Gastroesophageal sphincter (tissue), 4 donors: ENCODE results near the gene FAIM. TPM values are rescaled to one million over a fixed set of nuclear protein-coding genes. Genes with fewer than 3 reads are reported as not detected.

ENCODE experiments used
- ATAC-seq: fragments of 150-250 bp; one replicate; pipeline ENCODE4 v1.9.1; 2016; ENCODE audit warnings: mild to moderate bottlenecking, moderate library complexity
- H3K27ac ChIP-seq, 4 donors: fragments of 200-600 bp; sonication (generic) in 3 of 4; 1 replicate in 3 of 4; 2 replicates in 1 of 4; pipeline ENCODE4 v1.5.1; 2016 to 2019
- H3K27me3 ChIP-seq: fragments of 200-600 bp; sonication (generic); one replicate; pipeline ENCODE4 v1.5.1; 2019
- H3K36me3 ChIP-seq, 2 donors: fragments of 200-600 bp; sonication (generic); one replicate each; pipeline ENCODE4 v1.5.1; 2019; ENCODE audit warnings: control low read depth in 1 of 2
- H3K4me1 ChIP-seq, 3 donors: fragments of 200-600 bp; sonication (generic); 1 replicate in 2 of 3; 2 replicates in 1 of 3; pipeline ENCODE4 v1.5.1; 2016 to 2019; ENCODE audit warnings: control low read depth in 2 of 3
- H3K4me3 ChIP-seq, 2 donors: fragments of 200-600 bp; sonication (generic); one replicate each; pipeline ENCODE4 v1.5.1; 2019; ENCODE audit warnings: mild to moderate bottlenecking in 1 of 2, moderate library complexity in 1 of 2
- H3K9me3 ChIP-seq, 3 donors: fragments of 200-600 bp; sonication (generic); one replicate each; pipeline ENCODE4 v1.5.1; 2017 to 2019; ENCODE audit warnings: control low read depth in 2 of 3
- CTCF ChIP-seq, 4 experiments: fragments of 200-600 bp in 2 of 4; fragments of 450-650 bp in 2 of 4; sonication (generic) in 1 of 4; IDR thresholded peaks; one replicate each; pipeline ENCODE4 v1.5.1; 2017 to 2019; ENCODE audit warnings: antibody characterized with exemption in 4 of 4, mild to moderate bottlenecking in 2 of 4, moderate library complexity in 2 of 4
- EP300 ChIP-seq: sonication (generic); formaldehyde crosslinking; IDR thresholded peaks from one replicate; pipeline ENCODE4 v1.6.1; 2017; ENCODE audit warnings: antibody characterized with exemption, mild to moderate bottlenecking
- POLR2A ChIP-seq, 2 donors: fragments of 450-650 bp; IDR thresholded peaks; one replicate each; pipeline ENCODE4 v1.6.1; 2017; ENCODE audit warnings: antibody characterized with exemption in 2 of 2, mild to moderate bottlenecking in 2 of 2, moderate library complexity in 1 of 2
- POLR2AphosphoS5 ChIP-seq: sonication (generic); formaldehyde crosslinking; IDR thresholded peaks from one replicate; pipeline ENCODE4 v1.6.1; 2017; ENCODE audit warnings: antibody characterized with exemption
- WGBS, 2 donors: methylation state at CpG; one replicate each; pipeline ENCODE4 v1.1.5; 2018; ENCODE audit warnings: low coverage in 1 of 2; 5-methylcytosine and 5-hydroxymethylcytosine counted together
- total RNA-seq, 4 donors: library from RNA; depleted of rRNA; stranded (reverse); fragments of >200 nt; gene quantifications; one replicate each; pipeline ENCODE4 v1.1.0, GENCODE V29; 2016

The FAIM gene
- total RNA-seq, 4 donors from 2014 or later, result 12.6 to 21.3 (median 17.6) TPM

DNA sequence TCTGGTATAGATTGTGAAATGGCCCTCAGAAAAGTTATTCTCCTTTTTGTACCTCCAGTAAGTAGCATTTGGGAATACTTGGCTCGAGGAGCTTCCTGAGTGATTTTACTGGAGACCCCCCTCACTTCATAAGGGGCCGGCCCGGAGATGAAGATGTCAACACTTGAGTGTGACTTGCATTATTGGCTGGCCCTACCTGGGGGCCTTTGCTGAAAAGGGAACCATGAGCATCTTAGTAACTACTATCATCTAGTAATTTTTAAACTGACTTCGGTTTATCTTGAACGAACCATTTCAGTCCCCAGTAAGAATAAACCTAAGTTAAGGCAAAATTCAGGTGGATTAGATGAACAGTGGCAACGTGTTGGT is 1.3 kb downstream of the FAIM start:
- H3K27ac ChIP-seq, result peak overlapping the region; percentile 89 to 93 (median 90)
- H3K4me3 ChIP-seq, result peak overlapping the region; percentile 60 to 61
- no peaks in the 10 kb centered on the region for H3K9me3 ChIP-seq
- no peaks in the 10 kb centered on the region for H3K27me3 ChIP-seq
- TF ChIP-seq EP300 (no peak), POLR2AphosphoS5 (no peak)
- WGBS, 2 donors, result 58 to 89% methylated on average over 3 to 6 of the region's 6 CpGs
- peaks cover 0 to 16% (median 0%) of the 10 kb centered on the region in 3 donors for H3K4me1 ChIP-seq
- H3K36me3 ChIP-seq, result no peaks in the 10 kb centered on the region
- no peak for ATAC-seq

DNA sequence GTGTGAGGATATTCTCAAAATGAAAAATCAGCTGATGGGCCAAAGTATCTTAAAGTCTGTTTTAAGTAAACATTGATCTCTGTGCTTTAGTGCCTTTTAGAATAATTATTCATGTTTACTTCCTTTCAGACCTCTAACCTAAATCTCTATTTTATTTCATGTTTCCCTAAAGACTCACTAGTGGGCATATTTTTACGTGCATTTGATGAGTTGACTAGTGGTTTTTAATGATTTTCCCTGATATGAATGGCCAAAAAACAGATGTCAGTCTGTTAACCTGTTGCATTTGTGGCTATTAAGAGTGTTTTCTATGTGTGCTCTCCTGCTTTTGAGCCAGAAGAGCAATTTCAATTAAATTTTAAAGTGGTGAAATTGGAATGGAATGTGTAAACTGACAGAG is 6.9 kb downstream of the FAIM start:
- no peak overlapping the region for H3K4me3 ChIP-seq
- no peak for ATAC-seq
- H3K36me3 ChIP-seq, result no peaks in the 10 kb centered on the region
- no peak for TF ChIP-seq CTCF (IDR thresholded peaks at IDR 0.05)
- TF ChIP-seq POLR2AphosphoS5, result no peak
- no peak for TF ChIP-seq POLR2A (IDR thresholded peaks at IDR 0.05)
- no peak for TF ChIP-seq EP300
- no peak overlapping the region for H3K27ac ChIP-seq
- H3K4me1 ChIP-seq, result no peaks in the 10 kb centered on the region
- no peaks in the 10 kb centered on the region for H3K27me3 ChIP-seq
- WGBS, 2 donors, result 92 to 100% methylated on average over 1 of the region's 1 CpG
- no peaks in the 10 kb centered on the region for H3K9me3 ChIP-seq

GRCh38 chr3:138620431-138620830 is 11.9 kb downstream of the FAIM start:
- TF ChIP-seq POLR2AphosphoS5, result no peak
- TF ChIP-seq CTCF (IDR thresholded peaks at IDR 0.05), result no peak
- TF ChIP-seq EP300, result no peak
- no peak for TF ChIP-seq POLR2A (IDR thresholded peaks at IDR 0.05)
- Histone ChIP-seq H3K4me1 (no peaks in the 10 kb centered on the region), H3K9me3 (no peaks in the 10 kb centered on the region), H3K4me3 (no peak overlapping the region), H3K36me3 (peaks cover 0 to 10% of the 10 kb centered on the region in 2 donors), H3K27ac (no peak overlapping the region), H3K27me3 (no peaks in the 10 kb centered on the region)
- WGBS, 2 donors, result 91 to 96% methylated on average over 4 of the region's 4 CpGs
- ATAC-seq, result no peak

GRCh38 chr3:138624518-138624917 is 15.9 kb downstream of the FAIM start:
- no peak overlapping the region for H3K27ac ChIP-seq
- no peak overlapping the region for H3K4me3 ChIP-seq
- no peaks in the 10 kb centered on the region for H3K4me1 ChIP-seq
- no peaks in the 10 kb centered on the region for H3K27me3 ChIP-seq
- ATAC-seq, result no peak
- no peaks in the 10 kb centered on the region for H3K9me3 ChIP-seq
- H3K36me3 ChIP-seq, result peaks cover 0 to 24% of the 10 kb centered on the region in 2 donors
- TF ChIP-seq POLR2AphosphoS5, result no peak
- no peak for TF ChIP-seq POLR2A (IDR thresholded peaks at IDR 0.05)
- TF ChIP-seq CTCF (IDR thresholded peaks at IDR 0.05), result no peak

DNA sequence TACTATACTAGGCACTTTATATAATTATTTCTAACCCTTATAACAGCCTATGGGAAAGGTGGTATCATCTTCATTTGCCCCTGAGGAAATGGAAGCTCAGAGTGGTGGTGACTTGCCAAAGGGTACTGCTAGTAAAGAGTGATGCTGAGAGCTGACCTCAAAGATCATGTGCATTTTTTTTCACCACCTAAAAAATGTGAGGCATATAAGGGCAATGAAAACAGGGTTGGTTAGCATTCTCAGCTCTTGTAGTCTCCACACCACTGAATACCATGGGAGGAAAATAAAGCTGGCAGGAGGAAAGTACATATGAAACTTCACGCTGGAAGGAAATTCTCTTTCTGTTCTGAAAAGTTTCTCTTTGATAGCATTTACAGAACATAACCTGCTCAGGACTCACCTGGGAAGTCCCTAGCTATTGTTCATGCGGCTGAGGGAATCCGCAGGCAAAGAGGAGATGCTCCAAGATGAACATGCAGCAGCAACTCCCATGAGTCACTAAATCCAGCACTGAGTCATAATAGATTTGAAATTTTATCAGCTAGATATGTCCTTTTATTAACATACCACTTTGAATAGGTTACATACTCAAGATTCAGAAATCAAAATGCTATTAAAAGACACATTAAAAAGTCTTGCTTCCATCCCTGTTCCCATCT is 17.3 kb downstream of the FAIM start:
- no peaks in the 10 kb centered on the region for H3K9me3 ChIP-seq
- no peak for ATAC-seq
- WGBS, 2 donors, result 72 to 89% methylated on average over 3 of the region's 3 CpGs

More for the DNA sequence above, 17.3 kb downstream of the FAIM start:
- Histone ChIP-seq H3K4me1 (no peaks in the 10 kb centered on the region), H3K27me3 (no peaks in the 10 kb centered on the region), H3K36me3 (peaks cover 0 to 36% of the 10 kb centered on the region in 2 donors), H3K27ac (no peak overlapping the region), H3K4me3 (no peak overlapping the region)
- TF ChIP-seq POLR2AphosphoS5, result no peak
- TF ChIP-seq POLR2A (IDR thresholded peaks at IDR 0.05), result no peak
- TF ChIP-seq EP300, result no peak
- TF ChIP-seq CTCF (IDR thresholded peaks at IDR 0.05), result no peak
